Measurements from ENCODE around the gene SLC43A1. TPM values are rescaled to one million over a fixed set of nuclear protein-coding genes. Genes with fewer than 3 reads are reported as not detected.

SLC43A1 gene
- polyA plus RNA-seq, 1 of the 3 experiments (the other 2 are of a cell fraction), result 4.4 TPM

DNA sequence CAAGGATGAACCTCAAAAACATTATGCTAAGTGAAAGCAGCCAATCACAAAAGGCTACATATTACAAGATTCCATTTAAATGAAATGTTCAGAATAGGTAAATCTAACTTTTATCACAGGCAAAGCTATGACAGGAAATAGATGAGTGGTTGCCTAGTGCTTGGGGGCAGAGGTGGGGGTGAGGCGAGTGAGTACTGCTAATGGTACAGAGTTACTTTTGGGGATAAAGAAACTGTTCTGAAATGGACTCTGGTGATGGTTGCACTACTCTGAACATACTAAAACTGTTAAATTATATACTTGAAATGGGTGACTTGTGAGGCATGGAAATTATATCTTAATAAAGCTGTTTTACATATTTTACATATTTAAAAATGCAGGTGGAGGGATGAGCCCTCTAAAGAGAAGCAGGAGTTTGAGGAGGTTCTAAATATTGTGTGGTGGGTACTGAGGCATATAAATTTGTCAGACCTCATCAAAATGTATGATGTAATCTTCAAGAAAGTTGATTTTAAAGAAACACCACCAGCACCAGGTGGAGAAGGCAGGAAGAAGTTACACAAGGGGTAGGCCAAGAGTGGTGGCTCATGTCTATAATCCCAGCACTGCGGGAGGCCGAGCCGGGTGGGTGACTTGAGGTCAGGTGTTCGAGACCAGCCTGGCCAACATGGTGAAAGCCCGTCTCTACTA lies 3.6 kb downstream of the SLC43A1 start (continued):
- TF ChIP-seq RXRA (IDR thresholded peaks at IDR 0.05; ENCODE audit: borderline replicate concordance, low read depth) (no peak), RCOR1 (IDR thresholded peaks at IDR 0.05; ENCODE audit: low read length) (no peak), YY1 (IDR thresholded peaks at IDR 0.05; ENCODE audit: low read depth) (no peak)

GRCh38 chr11:57508341-57509170 lies 6.9 kb downstream of the SLC43A1 start:
- Histone ChIP-seq H3K27ac (ENCODE audit: low read depth in 2 of 2, low read length in 1 of 2) (no peak overlapping the region), H3F3A (replicated peaks; ENCODE audit: insufficient read depth) (no peaks in the 10 kb centered on the region), H3K27me3 (ENCODE audit: insufficient read depth) (no peaks in the 10 kb centered on the region), H3K4me2 (no peak overlapping the region), H3K9ac (no peak overlapping the region), H3K79me2 (ENCODE audit: insufficient read depth) (no peaks in the 10 kb centered on the region), H3K4me1 (ENCODE audit: control insufficient read depth in 1 of 2, insufficient read depth in 2 of 2, low read depth in 1 of 2, low read length in 1 of 2) (peaks cover 0 to 1% of the 10 kb centered on the region in 2 experiments; a peak in 1 of 4 replicates), H3K9me2 (no peaks in the 10 kb centered on the region), H3K36me3 (replicated peaks in 1 of 2; ENCODE audit: control insufficient read depth in 1 of 2, insufficient read depth in 2 of 2, low read length in 1 of 2) (no peaks in the 10 kb centered on the region), H4K20me1 (ENCODE audit: insufficient read depth) (no peaks in the 10 kb centered on the region), H3K4me3 (ENCODE audit: low read depth in 2 of 2, low read length in 1 of 2) (no peak overlapping the region), H2AFZ (ENCODE audit: low read depth) (no peak overlapping the region), H3K9me3 (no peaks in the 10 kb centered on the region)
- 80% methylated on average over 7 of the region's 7 CpGs for WGBS (ENCODE audit: low lambda C conversion rate)
- ChIA-PET CTCF (interaction anchor here (1.1 to 8.5 kb wide), 2 partner anchors 16 to 19 kb away, joined by 5 to 73 read pairs; no protein-coding TSS in a partner anchor), POLR2A (interaction anchor here (0.6 kb wide), 1 partner anchor 9 kb away, joined by 3 read pairs; no protein-coding TSS in a partner anchor)
- TF ChIP-seq, protein P1, sequence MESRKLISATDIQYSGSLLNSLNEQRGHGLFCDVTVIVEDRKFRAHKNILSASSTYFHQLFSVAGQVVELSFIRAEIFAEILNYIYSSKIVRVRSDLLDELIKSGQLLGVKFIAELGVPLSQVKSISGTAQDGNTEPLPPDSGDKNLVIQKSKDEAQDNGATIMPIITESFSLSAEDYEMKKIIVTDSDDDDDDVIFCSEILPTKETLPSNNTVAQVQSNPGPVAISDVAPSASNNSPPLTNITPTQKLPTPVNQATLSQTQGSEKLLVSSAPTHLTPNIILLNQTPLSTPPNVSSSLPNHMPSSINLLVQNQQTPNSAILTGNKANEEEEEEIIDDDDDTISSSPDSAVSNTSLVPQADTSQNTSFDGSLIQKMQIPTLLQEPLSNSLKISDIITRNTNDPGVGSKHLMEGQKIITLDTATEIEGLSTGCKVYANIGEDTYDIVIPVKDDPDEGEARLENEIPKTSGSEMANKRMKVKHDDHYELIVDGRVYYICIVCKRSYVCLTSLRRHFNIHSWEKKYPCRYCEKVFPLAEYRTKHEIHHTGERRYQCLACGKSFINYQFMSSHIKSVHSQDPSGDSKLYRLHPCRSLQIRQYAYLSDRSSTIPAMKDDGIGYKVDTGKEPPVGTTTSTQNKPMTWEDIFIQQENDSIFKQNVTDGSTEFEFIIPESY (IDR thresholded peaks at IDR 0.05; ENCODE audit: borderline replicate concordance, low read depth), result no peak
- TF ChIP-seq, protein P2, sequence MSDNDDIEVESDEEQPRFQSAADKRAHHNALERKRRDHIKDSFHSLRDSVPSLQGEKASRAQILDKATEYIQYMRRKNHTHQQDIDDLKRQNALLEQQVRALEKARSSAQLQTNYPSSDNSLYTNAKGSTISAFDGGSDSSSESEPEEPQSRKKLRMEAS (IDR thresholded peaks at IDR 0.05; ENCODE audit: low read depth), result no peak
- TF ChIP-seq SIN3A (IDR thresholded peaks at IDR 0.05; ENCODE audit: borderline replicate concordance, low read depth, low read length), result no peak
- TF ChIP-seq GATA2 (CRISPR knock-in tag; IDR thresholded peaks at IDR 0.05), result no peak
- TF ChIP-seq MXI1 (IDR thresholded peaks at IDR 0.05; ENCODE audit: low read depth, low read length), result no peak
- TF ChIP-seq FOSL2 (IDR thresholded peaks at IDR 0.05; ENCODE audit: borderline replicate concordance, low read depth), result no peak
- no peak for TF ChIP-seq POLR2AphosphoS5 (IDR thresholded peaks at IDR 0.05; ENCODE audit: low read depth, low read length)
- no peak for TF ChIP-seq EZH2phosphoT487 (IDR thresholded peaks at IDR 0.05; ENCODE audit: borderline replicate concordance, low read depth)
- TF ChIP-seq NRF1 (IDR thresholded peaks at IDR 0.05; ENCODE audit: low read depth, low read length), result no peak
- TF ChIP-seq, protein P3, sequence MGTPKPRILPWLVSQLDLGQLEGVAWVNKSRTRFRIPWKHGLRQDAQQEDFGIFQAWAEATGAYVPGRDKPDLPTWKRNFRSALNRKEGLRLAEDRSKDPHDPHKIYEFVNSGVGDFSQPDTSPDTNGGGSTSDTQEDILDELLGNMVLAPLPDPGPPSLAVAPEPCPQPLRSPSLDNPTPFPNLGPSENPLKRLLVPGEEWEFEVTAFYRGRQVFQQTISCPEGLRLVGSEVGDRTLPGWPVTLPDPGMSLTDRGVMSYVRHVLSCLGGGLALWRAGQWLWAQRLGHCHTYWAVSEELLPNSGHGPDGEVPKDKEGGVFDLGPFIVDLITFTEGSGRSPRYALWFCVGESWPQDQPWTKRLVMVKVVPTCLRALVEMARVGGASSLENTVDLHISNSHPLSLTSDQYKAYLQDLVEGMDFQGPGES (IDR thresholded peaks at IDR 0.05; ENCODE audit: low read depth, low read length), result no peak
- TF ChIP-seq YY1 (IDR thresholded peaks at IDR 0.05; ENCODE audit: low read depth), result no peak
- TF ChIP-seq SMC3 (IDR thresholded peaks at IDR 0.05; ENCODE audit: low read depth, low read length), result no peak
- DNase-seq, result no peak

All from SK-N-SH (cell line).